Panc1 (cell line): ENCODE measurements around the gene ZNF507. TPM values are rescaled to one million over a fixed set of nuclear protein-coding genes. Genes with fewer than 3 reads are reported as not detected.

Experiments
- ATAC-seq: fragments of 200-7000 bp; cut with Tn5 transposase; 2 replicates; pipeline ENCODE4 v1.9.1; 2020; ENCODE audit warnings: mild to moderate bottlenecking, moderate library complexity
- BruUV-seq: library from RNA; stranded (reverse); fragments of 400-500 nt; replicated peaks from 2 replicates; lab custom pipeline; 2021; lab: Mats Ljungman, UMichigan
- CTCF ChIA-PET: fragments of 300-600 bp; sonication (Branson Sonifier 250); formaldehyde crosslinking; loops from one replicate; lab custom pipeline; 2022; ENCODE audit warnings: antibody characterized with exemption; lab: Charles Lee
- POLR2A ChIA-PET: fragments of 300-600 bp; sonication (Branson Sonifier 250); formaldehyde crosslinking; loops from one replicate; lab custom pipeline; 2022; ENCODE audit warnings: antibody characterized with exemption; lab: Charles Lee
- DNase-seq: peaks from one replicate; pipeline ENCODE4 v3.0.0-alpha.2; 2010; ENCODE audit warnings: low read depth, low spot score
- H3K27ac ChIP-seq: 2 replicates; pipeline ENCODE4 v1.5.1; 2011; ENCODE audit warnings: mild to moderate bottlenecking, low read length, inconsistent platforms
- H3K27me3 ChIP-seq: fragments of 200-500 bp; sonication (Bioruptor generic); 2 replicates; pipeline ENCODE4 v1.6.0; 2014; ENCODE audit warnings: low read length, inconsistent platforms; ENCODE audit not compliant: control insufficient read depth, insufficient read depth
- H3K36me3 ChIP-seq: fragments of 200-500 bp; sonication (Bioruptor generic); 2 replicates; pipeline ENCODE4 v1.5.1; 2014; ENCODE audit warnings: inconsistent platforms, mild to moderate bottlenecking, low read length, moderate library complexity; ENCODE audit not compliant: control insufficient read depth, insufficient read depth
- H3K4me1 ChIP-seq: 2 replicates; pipeline ENCODE4 v1.5.1; 2011; ENCODE audit warnings: inconsistent platforms, mild to moderate bottlenecking, low read length, moderate library complexity; ENCODE audit not compliant: control insufficient read depth, insufficient read depth
- H3K4me3 ChIP-seq, 2 experiments: 2 replicates each; pipeline ENCODE4 v1.5.1; 2011 to 2012; ENCODE audit warnings: low read depth in 2 of 2, low read length in 2 of 2, mild to moderate bottlenecking in 2 of 2, inconsistent platforms in 1 of 2, moderate library complexity in 1 of 2
- H3K9me3 ChIP-seq: fragments of 200-500 bp; sonication (Bioruptor generic); 2 replicates; pipeline ENCODE4 v1.5.1; 2014; ENCODE audit warnings: low read depth, mild to moderate bottlenecking, inconsistent platforms, low read length, moderate library complexity; ENCODE audit not compliant: control insufficient read depth, insufficient read depth
- POLR2AphosphoS5 ChIP-seq: IDR thresholded peaks from 2 replicates; pipeline ENCODE4 v1.6.1; 2012; ENCODE audit warnings: mild to moderate bottlenecking, low read depth, low read length, moderate library complexity
- REST ChIP-seq, 2 experiments: IDR thresholded peaks; 2 replicates each; pipeline ENCODE4 v1.6.1; 2011 to 2012; ENCODE audit warnings: low read depth in 2 of 2, control low read depth in 1 of 2, low read length in 1 of 2, mild to moderate bottlenecking in 1 of 2, moderate library complexity in 1 of 2; ENCODE audit not compliant: insufficient read depth in 1 of 2
- SIN3A ChIP-seq: IDR thresholded peaks from 2 replicates; pipeline ENCODE4 v1.6.1; 2012; ENCODE audit warnings: low read depth, mild to moderate bottlenecking, low read length, moderate library complexity, borderline replicate concordance; ENCODE audit not compliant: insufficient read depth
- TCF7L2 ChIP-seq: IDR thresholded peaks from 2 replicates; pipeline ENCODE4 v1.6.1; 2011; ENCODE audit warnings: mild to moderate bottlenecking, low read depth, low read length, inconsistent platforms
- in situ Hi-C: cut with HindIII; loops from 2 replicates; pipeline ENCODE4 v1.10.0; 2016; ENCODE audit warnings: low sequenced_read_pairs, low pct_unique_long_range_greater_than_20kb
- intact Hi-C: fragments of 100-400 bp; cut with micrococcal nuclease; formaldehyde crosslinking; loops from one replicate; pipeline ENCODE4 v1.10.0; 2022; ENCODE audit not compliant: unreplicated experiment
- total RNA-seq: library from RNA; stranded (reverse); gene quantifications from one replicate; pipeline ENCODE4 v1.2.1, GENCODE V29; 2021; ENCODE audit not compliant: unreplicated experiment
- TF ChIP-seq, protein P1 (sequence below): fragments of 450-650 bp; IDR thresholded peaks from 2 replicates; pipeline ENCODE4 v1.5.1; 2017; ENCODE audit warnings: mild to moderate bottlenecking

ZNF507 gene
- total RNA-seq, 1 experiment from 2014 or later: 28.3 TPM

GRCh38 chr19:32339423-32339822 lies 6.0 kb upstream of the ZNF507 start:
- H3K4me3 ChIP-seq: no peak overlapping the region
- H3K9me3 ChIP-seq: no peaks in the 10 kb centered on the region
- intact Hi-C loops (no loop called here), in situ Hi-C loops (no loop called here)
- ChIA-PET POLR2A (no interaction called here), CTCF (interaction anchor here (0.7 kb wide), 1 partner anchor 45 kb away, joined by 3 read pairs; no protein-coding TSS in a partner anchor)
- H3K27ac ChIP-seq: no peak overlapping the region
- DNase-seq (no peak), ATAC-seq (no peak)
- no peaks in the 10 kb centered on the region for H3K36me3 ChIP-seq
- no peaks in the 10 kb centered on the region for H3K27me3 ChIP-seq
- no TSS peak for BruUV-seq
- H3K4me1 ChIP-seq: peaks cover 12% of the 10 kb centered on the region
- TF ChIP-seq, protein P1, sequence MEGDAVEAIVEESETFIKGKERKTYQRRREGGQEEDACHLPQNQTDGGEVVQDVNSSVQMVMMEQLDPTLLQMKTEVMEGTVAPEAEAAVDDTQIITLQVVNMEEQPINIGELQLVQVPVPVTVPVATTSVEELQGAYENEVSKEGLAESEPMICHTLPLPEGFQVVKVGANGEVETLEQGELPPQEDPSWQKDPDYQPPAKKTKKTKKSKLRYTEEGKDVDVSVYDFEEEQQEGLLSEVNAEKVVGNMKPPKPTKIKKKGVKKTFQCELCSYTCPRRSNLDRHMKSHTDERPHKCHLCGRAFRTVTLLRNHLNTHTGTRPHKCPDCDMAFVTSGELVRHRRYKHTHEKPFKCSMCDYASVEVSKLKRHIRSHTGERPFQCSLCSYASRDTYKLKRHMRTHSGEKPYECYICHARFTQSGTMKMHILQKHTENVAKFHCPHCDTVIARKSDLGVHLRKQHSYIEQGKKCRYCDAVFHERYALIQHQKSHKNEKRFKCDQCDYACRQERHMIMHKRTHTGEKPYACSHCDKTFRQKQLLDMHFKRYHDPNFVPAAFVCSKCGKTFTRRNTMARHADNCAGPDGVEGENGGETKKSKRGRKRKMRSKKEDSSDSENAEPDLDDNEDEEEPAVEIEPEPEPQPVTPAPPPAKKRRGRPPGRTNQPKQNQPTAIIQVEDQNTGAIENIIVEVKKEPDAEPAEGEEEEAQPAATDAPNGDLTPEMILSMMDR: no peak
- TF ChIP-seq SIN3A (no peak), REST (IDR thresholded peaks at IDR 0.05; ENCODE audit: insufficient read depth in 1 of 2, low read depth in 2 of 2, low read length in 1 of 2) (no peak), TCF7L2 (no peak), POLR2AphosphoS5 (no peak)

- TF ChIP-seq, protein P1: peak; percentile 92
- TF ChIP-seq TCF7L2 (no peak), REST (IDR thresholded peaks at IDR 0.05; ENCODE audit: insufficient read depth in 1 of 2, low read depth in 2 of 2, low read length in 1 of 2) (no peak), SIN3A (no peak)
- DNase-seq (peak; percentile 53), ATAC-seq (peak; percentile 91)
- H3K27me3 ChIP-seq: no peaks in the 10 kb centered on the region
- in situ Hi-C loops: no loop called here
- no peaks in the 10 kb centered on the region for H3K36me3 ChIP-seq
- peak overlapping the region; percentile 32; the same call in 1 of the 2 replicates for H3K27ac ChIP-seq
- H3K4me3 ChIP-seq: no peak overlapping the region
- peaks cover 12% of the 10 kb centered on the region for H3K4me1 ChIP-seq
- ChIA-PET CTCF (interaction anchor here (0.7 kb wide), 1 partner anchor 46 kb away, joined by 3 read pairs; no protein-coding TSS in a partner anchor), POLR2A (no interaction called here)
- BruUV-seq: no TSS peak
- H3K9me3 ChIP-seq: no peaks in the 10 kb centered on the region; the same call in 1 of the 2 replicates
- intact Hi-C loops: loop anchor here (2.0 kb wide), 1 partner anchor 231 kb away; no protein-coding TSS in a partner anchor
These were observed 5.2 kb upstream of the ZNF507 start for GRCh38 chr19:32339988-32340874.
